GM12878 (cell line): ENCODE results near the gene SEMA3A. TPM values are rescaled to one million over a fixed set of nuclear protein-coding genes. Genes with fewer than 3 reads are reported as not detected.

Source experiments
- ATAC-seq: fragments of 200-7000 bp; cut with Tn5 transposase; 3 replicates; pipeline ENCODE4 v1.9.1; 2020; ENCODE audit warnings: mild to moderate bottlenecking, moderate library complexity
- BruUV-seq: library from RNA; stranded (reverse); fragments of 400-500 nt; replicated peaks from 2 replicates; lab custom pipeline; 2021; lab: Mats Ljungman, UMichigan
- CTCF ChIA-PET: fragments of 300-600 bp; sonication (Branson Sonifier 250); formaldehyde crosslinking; extraction: SDS; loops from one replicate; lab custom pipeline; 2021; ENCODE audit warnings: inconsistent platforms; lab: Yijun Ruan, JAX
- POLR2A ChIA-PET: fragments of 350-600 bp; formaldehyde crosslinking; extraction: SDS; loops from one replicate; lab custom pipeline; 2021; ENCODE audit warnings: inconsistent platforms; lab: Charles Lee
- RAD21 ChIA-PET: fragments of 300-600 bp; sonication (Branson Sonifier 250); formaldehyde crosslinking; loops from one replicate; lab custom pipeline; 2023; ENCODE audit warnings: antibody characterized with exemption; ENCODE audit not compliant: unreplicated experiment; lab: Charles Lee
- SMC1A ChIA-PET: fragments of 300-600 bp; sonication (Branson Sonifier 250); formaldehyde crosslinking; loops from one replicate; lab custom pipeline; 2023; ENCODE audit not compliant: unreplicated experiment, uncharacterized antibody; lab: Charles Lee
- DNase-seq: peaks from one replicate; pipeline ENCODE4 v3.0.0-alpha.2; 2011; ENCODE audit warnings: low read depth, low spot score
- FAIRE-seq: peaks from 3 replicates; lab custom pipeline; 2011; peaks lifted over from hg19 to GRCh38; lab: Jason Lieb, UNC
- H2AFZ ChIP-seq: 2 replicates; pipeline ENCODE4 v1.6.0; 2011; ENCODE audit warnings: low read depth, low read length, control low read depth; ENCODE audit not compliant: control insufficient read depth
- H3K27ac ChIP-seq: 2 replicates; pipeline ENCODE4 v1.5.1; 2011; ENCODE audit warnings: control low read depth; ENCODE audit not compliant: control insufficient read depth, insufficient read depth
- H3K27me3 ChIP-seq, 2 experiments: replicated peaks in 1 of 2; 2 replicates each; pipeline versions ENCODE4 v1.6.0 to v1.6.1; 2011; ENCODE audit warnings: low read length in 1 of 2; ENCODE audit not compliant: control insufficient read depth in 2 of 2, insufficient read depth in 2 of 2
- H3K36me3 ChIP-seq, 2 experiments: 2 replicates each; pipeline ENCODE4 v1.5.1; 2011; ENCODE audit warnings: low read length in 1 of 2; ENCODE audit not compliant: control insufficient read depth in 2 of 2, insufficient read depth in 2 of 2
- H3K4me1 ChIP-seq: 2 replicates; pipeline ENCODE4 v1.6.1; 2011; ENCODE audit warnings: mild to moderate bottlenecking, low read length, moderate library complexity, mixed read lengths; ENCODE audit not compliant: control insufficient read depth, insufficient read depth
- H3K4me2 ChIP-seq: 2 replicates; pipeline ENCODE4 v1.6.0; 2011; ENCODE audit warnings: control low read depth; ENCODE audit not compliant: control insufficient read depth, insufficient read depth
- H3K4me3 ChIP-seq: fragments of 200-600 bp; sonication (generic); 2 replicates; pipeline ENCODE4 v1.5.1; 2016
- H3K79me2 ChIP-seq: 2 replicates; pipeline ENCODE4 v1.6.0; 2011; ENCODE audit warnings: low read length; ENCODE audit not compliant: control insufficient read depth, insufficient read depth
- H3K9ac ChIP-seq: 2 replicates; pipeline ENCODE4 v1.8.0; 2011; ENCODE audit warnings: low read length, control low read depth, mixed read lengths; ENCODE audit not compliant: control insufficient read depth, insufficient read depth
- H3K9me3 ChIP-seq: replicated peaks from 3 replicates; pipeline ENCODE4 v1.5.1; 2011; ENCODE audit warnings: mild to moderate bottlenecking, low read length; ENCODE audit not compliant: control insufficient read depth, insufficient read depth
- H4K20me1 ChIP-seq: 2 replicates; pipeline ENCODE4 v1.6.0; 2011; ENCODE audit not compliant: control insufficient read depth, insufficient read depth
- LARP7 ChIP-seq: fragments of 450-650 bp; IDR thresholded peaks from 2 replicates; pipeline ENCODE4 v1.6.1; 2017; ENCODE audit warnings: mild to moderate bottlenecking
- MEF2B ChIP-seq: fragments of 450-650 bp; IDR thresholded peaks from 2 replicates; pipeline ENCODE4 v1.6.1; 2018; ENCODE audit warnings: mild to moderate bottlenecking, moderate library complexity; ENCODE audit not compliant: partially characterized antibody, poor library complexity, severe bottlenecking
- MTA3 ChIP-seq: IDR thresholded peaks from 2 replicates; pipeline ENCODE4 v1.6.1; 2012; ENCODE audit warnings: low read length, inconsistent platforms, borderline replicate concordance
- RUNX3 ChIP-seq: IDR thresholded peaks from 2 replicates; pipeline ENCODE4 v1.6.1; 2012; ENCODE audit warnings: low read length, inconsistent platforms
- SUPT20H ChIP-seq: IDR thresholded peaks from 2 replicates; pipeline ENCODE4 v1.6.1; 2011; ENCODE audit warnings: low read depth, mild to moderate bottlenecking, low read length, moderate library complexity, borderline replicate concordance; ENCODE audit not compliant: control insufficient read depth
- TARDBP ChIP-seq: IDR thresholded peaks from 2 replicates; pipeline ENCODE4 v1.6.1; 2016; ENCODE audit warnings: borderline replicate concordance
- ZNF24 ChIP-seq: fragments of 450-650 bp; IDR thresholded peaks from 2 replicates; pipeline ENCODE4 v1.6.1; 2017; ENCODE audit warnings: antibody characterized with exemption, mild to moderate bottlenecking
- WGBS: methylation state at CpG from one replicate; pipeline ENCODE4 v1.1.6; 2016; ENCODE audit warnings: low lambda C conversion rate; ENCODE audit not compliant: insufficient replicate concordance, insufficient coverage; ENCODE audit errors: missing lambda C conversion rate; 5-methylcytosine and 5-hydroxymethylcytosine counted together
- in situ Hi-C: fragments of 300-500 bp; cut with MboI; formaldehyde crosslinking; loops from 9 replicates; pipeline ENCODE4 v1.14.3; 2018; ENCODE audit warnings: mixed read lengths
- intact Hi-C: fragments of 100-400 bp; cut with micrococcal nuclease; formaldehyde crosslinking; loops from one replicate; pipeline ENCODE4 v1.14.2; 2022; ENCODE audit not compliant: unreplicated experiment
- polyA plus RNA-seq, 11 experiments: library from polyadenylated mRNA; depleted of rRNA in 4 of 11; unstranded in 6 of 11; stranded (reverse) in 5 of 11; fragments of >200 nt; fragmentation: Nextera tagmentation in 4 of 11; fragmentation: Illumina TruSeq in 1 of 11; extraction: Ambion mirVana in 4 of 11; extraction: Trizol in 1 of 11; gene quantifications; 1 replicate in 1 of 11; 2 replicates in 10 of 11; pipeline versions ENCODE4 v1.2.1 to v1.2.3, GENCODE V29; 2011 to 2016; ENCODE audit warnings: inconsistent platforms in 2 of 11, missing spikeins in 2 of 11, low read depth in 1 of 11
- total RNA-seq, 4 experiments: library from RNA; depleted of rRNA in 3 of 4; stranded (reverse); fragments of >200 nt in 3 of 4; fragmentation: Illumina TruSeq in 1 of 4; extraction: Trizol in 1 of 4; gene quantifications; 2 replicates each; pipeline versions ENCODE4 v1.2.1 to v1.2.3, GENCODE V29; 2013 to 2021
- TF ChIP-seq, protein P1 (sequence below): IDR thresholded peaks from 2 replicates; pipeline ENCODE4 v1.6.1; 2011; ENCODE audit warnings: low read depth, mild to moderate bottlenecking, low read length, moderate library complexity, borderline replicate concordance; ENCODE audit errors: extremely low read depth

The SEMA3A gene
- total and polyA plus RNA-seq, 10 of the 15 experiments (the other 5 are each of a cell fraction or from before 2014, with no cell fraction given): 0.01 to 3.3 (median 0.24) TPM

DNA sequence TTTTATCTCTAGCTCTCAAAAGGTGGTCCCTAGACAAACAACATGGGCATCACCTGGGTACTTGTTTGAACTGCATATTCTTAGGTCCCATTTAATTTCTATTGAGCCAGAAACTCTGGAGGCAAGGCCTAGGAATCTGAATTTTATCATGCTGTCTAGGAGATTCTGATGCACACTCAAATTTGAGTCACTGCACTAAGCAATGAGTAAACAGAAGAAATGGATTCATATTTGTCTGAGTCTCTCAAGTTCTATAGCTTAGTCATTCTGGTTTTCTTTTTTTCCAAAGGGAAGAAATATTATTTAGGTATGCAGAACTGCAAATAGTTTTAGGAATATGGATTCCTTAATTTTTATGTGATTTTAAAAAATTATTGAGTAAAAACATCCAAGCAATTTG lies 185.5 kb downstream of the SEMA3A start:
- H3K36me3 ChIP-seq: no peaks in the 10 kb centered on the region
- no peaks in the 10 kb centered on the region for H3K79me2 ChIP-seq
- DNase-seq: no peak
- ChIA-PET CTCF (no interaction called here), RAD21 (no interaction called here), SMC1A (interaction anchor here (0.7 kb wide), 1 partner anchor 13 kb away, joined by 3 read pairs; no protein-coding TSS in a partner anchor), POLR2A (no interaction called here)
- in situ Hi-C loops: no loop called here
- no peaks in the 10 kb centered on the region for H3K27me3 ChIP-seq
- ATAC-seq: no peak
- no peak overlapping the region for H2AFZ ChIP-seq
- TF ChIP-seq SUPT20H: no peak
- TF ChIP-seq, protein P1, sequence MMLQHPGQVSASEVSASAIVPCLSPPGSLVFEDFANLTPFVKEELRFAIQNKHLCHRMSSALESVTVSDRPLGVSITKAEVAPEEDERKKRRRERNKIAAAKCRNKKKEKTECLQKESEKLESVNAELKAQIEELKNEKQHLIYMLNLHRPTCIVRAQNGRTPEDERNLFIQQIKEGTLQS: no peak
- no peak for TF ChIP-seq ZNF24
- H3K4me3 ChIP-seq: no peak overlapping the region
- no TSS peak for BruUV-seq
- H4K20me1 ChIP-seq: no peaks in the 10 kb centered on the region
- H3K4me2 ChIP-seq: no peak overlapping the region
- no peak overlapping the region for H3K9ac ChIP-seq
- FAIRE-seq: no peak
- H3K4me1 ChIP-seq: no peaks in the 10 kb centered on the region
- no peak overlapping the region for H3K27ac ChIP-seq
- intact Hi-C loops: no loop called here
- no peaks in the 10 kb centered on the region for H3K9me3 ChIP-seq

DNA sequence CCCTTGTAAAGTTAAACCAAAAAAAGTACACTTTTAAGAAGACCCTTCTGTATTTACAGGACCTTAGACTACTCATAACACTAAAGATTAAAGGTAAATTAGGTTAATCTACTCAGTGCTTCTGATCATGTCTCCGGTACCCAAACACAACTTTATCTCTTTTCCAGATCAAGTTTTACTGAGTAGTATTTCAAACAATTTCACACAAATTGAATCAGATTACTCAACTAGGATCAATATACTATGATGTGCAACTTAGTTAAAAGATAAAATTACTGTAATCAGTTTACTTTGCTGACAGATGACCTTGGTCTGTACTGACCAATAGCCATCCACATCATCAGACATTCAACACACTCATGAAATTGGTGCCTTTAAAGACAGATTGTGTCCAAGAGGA lies 191.4 kb downstream of the SEMA3A start:
- in situ Hi-C loops (no loop called here), intact Hi-C loops (no loop called here)
- Histone ChIP-seq H3K9ac (no peak overlapping the region), H3K4me1 (no peaks in the 10 kb centered on the region), H3K27ac (no peak overlapping the region), H3K4me2 (no peak overlapping the region), H3K79me2 (no peaks in the 10 kb centered on the region), H3K9me3 (no peaks in the 10 kb centered on the region), H3K4me3 (no peak overlapping the region), H3K36me3 (no peaks in the 10 kb centered on the region), H2AFZ (no peak overlapping the region), H3K27me3 (no peaks in the 10 kb centered on the region), H4K20me1 (no peaks in the 10 kb centered on the region)
- BruUV-seq: no TSS peak
- ChIA-PET POLR2A (no interaction called here), CTCF (no interaction called here), SMC1A (interaction anchor here (0.5 kb wide), 1 partner anchor 191 kb away, joined by 3 read pairs; no protein-coding TSS in a partner anchor), RAD21 (no interaction called here)
- ATAC-seq: no peak
- DNase-seq: no peak
- 45% methylated on average over 1 of the region's 1 CpG for WGBS
- no peak for TF ChIP-seq LARP7
- no peak for TF ChIP-seq MTA3
- no peak for TF ChIP-seq RUNX3
- TF ChIP-seq MEF2B: no peak
- no peak for TF ChIP-seq TARDBP
- no peak for FAIRE-seq
